GM19372 (cell line): ENCODE data around the gene FLYWCH2.

Source experiments
- ATAC-seq: cut with Tn5 transposase; IDR thresholded peaks from one replicate; pipeline ENCODE4 v1.9.1; 2021; ENCODE audit warnings: mild to moderate bottlenecking, low read depth, moderate library complexity; ENCODE audit not compliant: unreplicated experiment

The FLYWCH2 gene

DNA sequence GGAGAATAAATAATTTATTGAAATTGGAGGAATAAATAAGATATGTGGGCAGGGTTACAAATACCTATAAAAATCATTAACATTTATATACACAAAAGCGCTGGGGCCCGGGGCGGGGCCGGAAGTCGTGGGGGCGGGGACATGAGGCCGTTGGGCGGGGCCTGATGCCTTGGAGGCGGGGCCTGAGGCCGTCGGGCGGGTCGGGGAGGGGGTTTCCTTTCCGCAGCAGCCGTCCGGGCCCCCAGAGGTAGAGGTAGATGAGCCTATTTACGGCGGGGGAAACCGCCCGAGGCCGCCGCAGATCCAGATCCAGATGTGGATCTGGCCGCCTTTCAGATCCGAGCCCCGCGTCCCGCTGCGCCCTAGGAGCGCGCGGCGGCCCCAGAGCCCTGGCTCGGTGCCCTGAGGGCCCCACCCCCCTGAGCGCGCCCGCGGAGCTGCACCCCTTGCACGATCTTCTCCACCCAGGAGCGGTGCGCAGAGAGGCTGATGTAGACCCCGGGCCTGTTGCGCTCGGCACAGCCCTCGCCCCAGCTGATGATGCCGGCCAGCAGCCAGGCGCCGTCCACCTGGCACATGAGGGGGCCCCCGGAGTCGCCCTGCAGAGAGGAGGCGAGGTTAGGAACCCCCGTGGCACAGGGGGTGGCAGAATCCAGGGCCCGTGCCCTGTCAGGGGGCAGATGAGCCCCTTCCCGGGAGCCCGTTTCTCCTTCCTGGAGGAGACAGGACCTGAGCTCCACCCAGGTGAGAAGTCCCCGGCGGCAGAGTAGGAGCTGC lies 30.1 kb upstream of the FLYWCH2 start:
- ATAC-seq: no peak

DNA sequence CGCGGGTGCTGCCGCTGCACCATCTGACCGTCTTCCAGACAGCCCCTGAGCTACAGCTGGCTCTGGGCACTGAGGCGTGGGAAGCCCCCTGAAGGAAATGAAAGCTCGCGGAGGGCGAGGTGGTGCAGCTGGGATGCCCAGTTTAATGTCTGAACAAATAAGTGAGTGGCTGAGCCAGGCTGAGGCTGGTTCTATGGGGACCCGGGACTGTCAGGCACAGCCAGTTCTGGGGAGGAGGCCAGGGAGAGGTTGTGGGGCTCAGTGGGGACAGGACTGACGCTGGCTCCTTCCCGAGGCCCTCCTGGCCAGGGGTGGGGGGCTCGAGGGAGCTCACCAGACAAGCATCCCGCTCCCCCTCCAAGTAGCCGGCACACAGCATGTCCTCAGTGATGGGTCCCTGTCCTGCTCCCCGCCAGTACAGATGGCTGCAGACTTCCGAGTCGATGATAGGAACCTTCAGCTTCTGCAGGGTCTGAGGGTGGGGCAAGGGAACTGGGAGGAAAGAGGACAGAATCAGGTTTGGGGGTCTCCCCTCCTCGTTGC lies 29.4 kb upstream of the FLYWCH2 start:
- no peak for ATAC-seq

DNA sequence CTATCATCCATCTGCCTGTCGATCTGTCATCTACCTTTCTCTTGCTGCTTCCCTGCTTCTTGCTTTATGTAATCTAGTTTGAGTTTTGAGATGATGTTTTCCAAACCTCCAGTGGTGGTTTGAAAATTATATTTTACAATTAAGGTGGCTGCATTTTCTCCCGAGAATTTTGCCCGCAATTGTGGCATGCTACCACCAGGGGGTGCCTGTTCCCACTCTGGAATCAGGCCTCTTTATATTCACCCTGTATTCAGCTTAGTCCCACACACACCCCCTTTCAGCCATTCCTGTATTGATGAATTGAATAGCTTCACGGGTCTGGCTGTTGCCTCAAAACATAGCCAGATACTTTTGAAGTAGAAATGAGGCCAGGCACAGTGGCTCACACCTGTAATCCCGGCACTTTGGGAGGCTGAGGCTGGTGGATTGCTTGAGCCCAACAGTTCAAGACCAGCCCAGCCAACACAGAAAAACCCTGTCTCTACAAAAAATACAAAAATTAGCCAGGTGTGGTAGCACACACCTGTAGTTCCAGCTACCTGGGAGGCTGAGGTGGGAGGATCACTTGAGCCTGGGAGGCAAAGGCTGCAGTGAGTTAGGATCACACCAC lies 28.2 kb upstream of the FLYWCH2 start:
- ATAC-seq: no peak

DNA sequence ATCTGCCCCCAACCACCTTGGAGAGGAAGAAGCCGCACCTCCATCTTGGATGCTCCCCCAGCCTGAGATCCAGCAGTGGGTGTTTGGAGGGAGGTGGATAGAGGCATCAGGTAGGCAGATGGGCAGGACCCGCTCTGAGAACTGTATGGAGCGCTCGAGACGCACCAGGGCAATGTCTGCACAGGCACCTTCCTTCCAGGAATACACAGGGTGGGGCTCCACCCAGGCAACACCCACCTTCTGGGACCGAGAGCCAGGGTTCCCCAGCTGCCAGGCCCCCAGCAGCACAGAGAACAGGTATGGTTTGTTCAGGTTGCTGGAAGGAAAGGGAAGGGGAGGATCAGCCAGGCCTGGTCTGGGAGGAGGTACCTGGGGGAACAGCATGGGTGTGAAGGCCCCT lies 27.5 kb upstream of the FLYWCH2 start:
- no peak for ATAC-seq

DNA sequence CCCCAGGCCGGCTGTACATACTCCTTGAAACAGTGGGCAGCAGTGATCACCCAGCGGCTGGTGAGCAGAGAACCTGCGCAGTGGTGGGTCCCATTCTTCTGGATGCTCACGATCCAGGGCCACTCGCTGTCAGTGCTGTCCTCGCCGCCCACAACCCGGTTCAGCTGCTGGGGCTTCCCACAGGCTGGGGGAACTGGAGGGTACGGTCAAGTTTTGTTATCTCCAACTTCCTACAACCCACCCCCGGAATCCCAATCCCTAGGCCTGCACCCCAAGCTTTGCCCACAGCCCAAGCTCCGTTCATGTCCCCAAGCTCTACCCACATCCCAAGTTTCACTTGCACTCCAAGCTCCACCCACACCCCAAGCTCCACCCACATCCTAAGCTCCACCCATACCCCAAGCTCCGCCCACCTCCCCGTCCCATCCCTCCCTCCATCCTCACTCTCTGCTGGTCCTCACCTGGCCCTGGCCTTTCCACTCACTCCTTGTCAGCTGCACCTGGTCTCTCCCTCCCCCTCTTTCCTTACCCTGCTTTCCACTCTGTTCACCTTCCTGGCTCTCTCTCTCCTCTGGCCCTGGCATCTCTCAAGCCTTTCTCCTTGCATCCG lies 26.8 kb upstream of the FLYWCH2 start:
- ATAC-seq: no peak

DNA sequence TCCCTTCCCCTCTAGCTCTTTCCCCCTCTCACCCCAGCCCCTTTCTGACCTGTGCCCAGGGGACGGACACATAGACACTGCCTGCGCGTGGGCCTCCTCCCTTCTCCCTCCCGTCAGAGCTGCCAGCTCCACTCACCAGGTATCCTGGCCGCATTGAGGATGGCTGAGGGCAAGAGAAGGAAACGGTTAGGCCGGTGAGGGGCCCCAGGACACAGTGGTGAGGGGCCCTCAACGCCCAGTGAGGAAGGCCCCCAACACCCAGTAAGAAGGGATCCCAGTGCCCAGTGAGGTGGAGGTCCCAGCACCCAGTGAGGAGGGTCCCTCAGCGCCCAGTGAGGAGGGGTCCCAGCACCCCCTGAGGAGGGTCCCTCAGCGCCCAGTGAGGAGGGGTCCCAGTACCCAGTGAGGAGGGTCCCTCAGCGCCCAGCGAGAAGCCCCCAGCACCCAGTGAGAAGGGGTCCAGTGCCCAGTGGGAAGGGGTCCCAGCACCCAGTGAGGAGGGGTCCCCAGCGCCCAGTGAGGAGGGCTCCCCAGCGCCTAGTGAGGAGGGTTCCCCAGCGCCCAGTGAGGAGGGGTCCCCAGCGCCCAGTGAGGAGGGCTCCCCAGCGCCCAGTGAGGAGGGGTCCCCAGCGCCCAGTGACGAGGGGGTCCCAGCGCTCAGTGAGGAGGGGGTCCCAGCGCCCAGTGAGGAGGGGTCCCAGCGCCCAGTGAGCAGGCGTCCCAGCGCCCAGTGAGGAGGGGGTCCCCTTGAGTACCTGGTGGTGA lies 26.1 kb upstream of the FLYWCH2 start:
- no peak for ATAC-seq

DNA sequence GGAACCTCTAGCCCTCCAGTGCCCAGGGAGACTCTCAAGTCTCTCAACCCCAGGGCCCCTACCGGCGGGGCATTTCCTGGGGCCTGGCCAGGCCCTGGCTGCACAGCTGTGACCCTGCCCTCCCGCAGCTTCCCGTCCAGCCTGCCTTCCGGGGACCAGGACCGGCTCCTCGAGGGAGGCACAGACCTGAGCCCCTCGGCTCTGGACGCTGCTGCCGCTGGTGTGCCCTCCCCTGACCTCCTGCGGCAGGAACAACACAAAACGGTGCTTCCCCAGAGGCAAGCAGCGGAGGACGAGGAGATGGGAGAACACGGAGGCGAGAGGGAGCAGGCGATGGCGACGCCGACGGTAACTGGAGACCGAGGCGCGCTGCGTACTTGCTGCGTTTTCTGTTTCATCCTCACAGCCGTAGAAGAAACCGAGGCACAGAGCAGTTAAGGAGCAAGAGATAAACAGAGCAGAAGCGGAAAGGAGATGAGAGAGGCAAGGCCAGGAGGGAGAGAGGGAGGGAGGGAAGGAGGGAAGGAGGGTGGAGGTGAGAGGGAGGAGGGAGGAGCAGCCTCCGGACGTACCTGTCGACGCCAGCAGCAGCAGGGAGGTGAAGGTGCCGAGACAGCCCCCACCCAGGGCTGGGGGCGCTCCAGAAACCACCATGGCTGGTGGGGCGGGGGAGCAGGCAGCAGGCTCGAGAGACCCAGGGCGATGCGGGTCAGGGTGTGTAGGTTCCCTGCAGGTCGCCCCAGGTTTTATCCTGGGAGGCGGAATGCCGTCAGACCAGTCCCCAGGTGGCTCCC lies 25.4 kb upstream of the FLYWCH2 start, which contains the start of gene PRSS22:
PRSS22 (minus strand) TSS at position 720 of the 794 bp plus-strand sequence; CDS start at position 654, 66 bp downstream.
- no peak for ATAC-seq

DNA sequence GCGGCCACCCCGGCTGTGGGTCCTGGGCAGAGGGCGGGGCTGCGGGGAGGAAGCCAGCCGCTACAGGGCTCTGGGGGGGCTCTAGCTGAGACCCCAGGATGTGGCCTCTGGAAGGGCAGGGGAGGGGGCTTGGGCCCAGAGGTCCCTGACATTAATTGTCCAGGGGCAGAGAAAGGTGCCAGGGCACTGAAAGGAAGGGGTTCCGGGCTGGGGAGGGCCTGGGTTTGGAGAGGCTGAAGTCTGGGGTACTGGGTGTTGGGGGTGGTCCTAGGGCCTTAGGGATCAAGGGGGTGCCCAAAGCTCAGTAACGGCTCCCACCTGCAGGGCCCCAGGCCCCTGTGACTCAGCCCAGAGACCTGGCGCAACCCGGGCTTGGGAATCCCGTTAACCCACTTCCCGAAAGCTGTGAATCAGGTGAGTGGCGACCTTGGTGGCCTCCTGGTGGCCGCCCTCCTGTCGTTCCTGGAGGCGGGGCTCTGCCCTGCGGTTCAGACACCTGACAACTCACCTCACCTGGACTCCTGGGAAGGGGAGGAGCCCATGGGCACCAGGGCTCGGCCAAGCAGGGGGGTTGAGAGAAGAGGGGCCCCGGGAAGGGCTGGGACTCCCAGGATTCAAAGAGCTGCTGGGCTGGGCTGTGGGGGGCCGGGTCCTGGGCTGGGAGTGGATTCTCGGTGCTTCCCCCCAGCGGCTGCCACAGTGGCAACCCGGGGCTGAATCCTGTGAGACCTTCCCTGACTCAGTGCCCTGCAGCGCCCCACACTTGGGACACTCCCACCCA lies 24.6 kb upstream of the FLYWCH2 start:
- ATAC-seq: no peak

DNA sequence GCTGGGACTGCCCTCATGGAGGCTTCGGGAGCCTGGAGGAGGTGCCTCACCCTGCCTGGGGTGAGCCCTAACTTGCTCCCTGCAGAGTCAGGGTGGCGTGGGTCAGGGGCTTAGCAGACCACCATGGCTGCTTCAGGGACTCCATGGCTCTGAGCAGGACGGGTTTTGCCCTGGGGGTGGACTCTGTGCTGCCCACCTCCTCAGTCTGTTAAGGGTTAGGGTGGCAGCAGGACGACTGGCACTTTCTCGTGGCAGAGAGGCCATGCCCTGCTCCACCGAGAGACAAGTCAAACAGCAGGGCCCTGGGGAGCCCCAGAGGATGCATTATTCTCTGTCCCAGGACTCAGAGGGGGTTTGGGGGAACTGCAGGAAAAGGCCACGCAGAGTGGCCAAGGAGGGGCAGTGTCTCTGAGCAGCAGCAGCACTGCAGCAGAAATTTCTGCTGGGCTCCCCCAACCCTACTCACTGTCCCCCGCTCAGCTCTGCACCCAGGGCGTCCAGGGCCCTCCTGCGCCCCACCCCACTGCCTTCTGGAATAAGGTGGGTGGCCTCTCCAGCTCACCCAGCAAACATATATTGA lies 23.2 kb upstream of the FLYWCH2 start:
- ATAC-seq: no peak

DNA sequence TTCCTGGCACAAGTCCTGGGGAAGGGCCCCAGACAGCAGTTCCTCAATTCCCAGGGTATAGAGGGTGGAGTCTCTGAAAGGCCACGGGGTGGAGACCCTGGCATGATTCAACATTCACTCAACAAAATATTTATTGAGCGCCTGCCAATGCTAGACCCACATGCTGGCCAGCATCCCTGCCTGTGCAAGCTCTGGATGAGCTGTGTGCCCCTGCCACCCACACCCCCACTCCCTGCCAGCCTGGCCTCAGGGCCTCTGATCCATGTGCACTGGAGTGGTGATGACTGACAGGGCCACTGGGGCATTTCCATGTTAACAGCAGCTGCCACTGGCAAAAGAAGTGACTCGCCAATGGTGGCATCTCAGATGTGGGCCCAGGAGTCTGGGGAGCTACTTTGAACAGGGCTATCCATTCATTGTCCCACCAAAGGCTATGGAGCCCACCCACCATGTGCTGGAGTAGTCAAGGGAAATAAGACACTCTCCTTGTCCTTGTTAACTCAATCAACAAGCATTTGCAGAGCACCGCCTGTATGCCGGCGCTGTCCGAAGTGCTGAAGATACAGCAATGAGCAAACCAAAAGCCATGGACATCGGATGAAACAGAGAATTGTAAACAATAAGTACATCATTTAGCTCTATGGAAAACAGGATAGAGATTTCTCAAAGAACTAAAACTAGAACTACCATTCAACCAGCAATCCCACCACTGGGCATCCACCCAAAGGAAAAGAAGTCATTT lies 22.0 kb upstream of the FLYWCH2 start:
- no peak for ATAC-seq

DNA sequence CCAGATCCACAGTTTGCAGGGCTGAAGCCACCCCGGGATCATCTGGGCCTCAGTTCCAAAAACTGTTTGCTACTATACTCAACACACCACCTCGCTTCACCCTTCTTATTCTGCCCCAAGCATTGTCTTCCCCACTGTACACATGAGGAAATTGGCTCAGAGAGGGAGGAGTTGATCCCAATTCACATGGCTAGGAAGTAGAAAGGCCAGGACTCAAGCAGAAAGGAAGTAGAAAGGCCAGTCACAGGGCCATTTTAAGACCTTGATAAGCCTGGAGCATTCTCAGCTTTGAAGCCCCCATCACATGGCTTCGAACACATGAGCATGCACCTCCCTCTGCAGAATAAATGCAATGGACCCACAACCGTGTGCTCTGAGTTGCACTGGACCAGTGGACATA lies 17.4 kb upstream of the FLYWCH2 start:
- no peak for ATAC-seq

DNA sequence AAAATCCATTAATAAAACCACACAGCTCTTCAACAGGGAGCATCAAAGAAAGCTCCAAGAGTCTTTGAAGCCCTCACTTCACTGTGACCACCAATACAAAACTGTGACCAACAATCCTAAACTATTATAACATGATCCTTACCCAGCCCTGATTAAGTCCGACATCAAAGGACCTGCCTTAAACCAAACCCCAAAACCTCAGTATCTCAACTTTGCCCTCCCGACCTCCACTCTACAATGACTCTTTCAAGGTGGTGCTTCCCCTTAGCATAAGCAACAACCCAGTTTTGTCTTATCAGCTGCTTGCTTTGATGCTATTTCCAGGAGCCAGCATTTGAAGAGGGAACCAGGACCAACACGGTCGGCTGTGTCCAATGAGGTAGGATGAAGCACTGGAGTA lies 16.6 kb upstream of the FLYWCH2 start:
- ATAC-seq: no peak

DNA sequence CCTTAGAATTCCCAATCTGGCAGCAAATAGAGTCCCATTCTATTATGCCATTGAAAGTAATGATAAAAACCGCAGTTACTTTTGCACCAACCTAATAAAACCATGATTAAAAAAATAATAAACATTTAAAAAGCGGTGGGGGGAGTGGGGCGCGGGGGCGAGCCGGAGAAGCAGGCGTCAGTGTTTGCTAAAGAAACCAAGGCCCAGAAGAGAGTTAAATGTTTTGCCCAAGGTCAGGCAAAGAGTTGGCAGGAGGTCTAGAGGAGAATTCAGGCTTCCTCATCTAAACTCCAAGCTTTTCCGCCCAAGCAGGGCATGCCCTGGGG lies 15.4 kb upstream of the FLYWCH2 start:
- ATAC-seq: no peak

DNA sequence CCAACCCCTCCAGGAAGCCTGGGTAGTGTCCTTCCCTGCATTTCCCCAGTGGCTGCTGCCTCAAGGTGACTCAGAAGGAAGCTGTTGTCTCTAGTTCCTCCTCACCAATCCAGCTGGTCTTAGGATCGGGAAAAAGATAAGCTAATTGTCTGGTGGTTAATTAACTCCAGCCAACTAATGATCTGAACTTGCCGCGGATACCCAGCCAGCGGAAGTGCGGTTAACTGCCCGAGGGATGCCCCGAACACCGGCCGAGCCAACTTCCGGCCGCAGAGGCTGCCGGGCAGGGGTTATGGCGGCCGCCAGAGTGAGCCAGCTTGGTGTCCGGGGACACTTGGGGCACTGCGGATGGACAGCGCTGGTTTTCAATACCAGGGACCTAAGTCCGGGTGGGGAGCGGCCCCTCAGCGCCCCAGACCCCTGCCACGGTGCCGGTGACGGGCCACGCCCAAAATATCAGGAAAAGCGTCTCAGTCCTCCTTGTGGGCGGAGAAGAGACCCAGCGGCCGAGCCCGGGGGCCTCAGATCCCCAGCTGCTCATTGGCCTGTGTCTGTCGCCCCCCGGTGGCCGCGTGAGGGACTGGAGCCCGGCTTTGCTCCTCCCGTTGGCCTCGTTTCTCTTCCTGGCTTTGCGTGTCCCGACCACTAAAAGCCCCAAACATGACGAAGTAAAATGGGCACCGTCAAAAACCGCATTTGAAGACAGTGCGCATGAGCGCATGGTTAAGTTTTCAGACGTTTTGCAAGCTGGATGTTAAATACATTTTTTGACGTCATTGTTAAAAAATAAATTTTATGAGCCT lies 14.8 kb upstream of the FLYWCH2 start:
- ATAC-seq: peak; percentile 90

DNA sequence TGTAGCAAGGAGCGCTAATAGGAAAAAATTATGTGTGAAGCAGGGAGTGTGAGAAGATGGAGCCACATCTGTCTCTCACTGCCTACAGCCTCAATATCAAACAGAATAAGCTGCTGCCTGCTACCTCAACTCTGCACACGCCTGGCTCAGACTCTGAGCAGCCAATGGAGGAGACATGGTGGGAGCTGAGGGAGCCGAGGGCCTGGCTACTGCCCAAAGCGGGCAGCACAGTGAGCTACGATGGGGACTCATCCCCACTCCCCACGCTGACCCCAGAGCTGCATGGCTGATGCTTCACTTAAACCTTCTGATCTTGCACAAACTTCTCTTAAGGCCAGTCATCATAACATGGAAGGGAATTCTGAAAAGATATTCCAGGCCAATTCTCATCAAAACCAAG lies 11.1 kb upstream of the FLYWCH2 start:
- no peak for ATAC-seq

DNA sequence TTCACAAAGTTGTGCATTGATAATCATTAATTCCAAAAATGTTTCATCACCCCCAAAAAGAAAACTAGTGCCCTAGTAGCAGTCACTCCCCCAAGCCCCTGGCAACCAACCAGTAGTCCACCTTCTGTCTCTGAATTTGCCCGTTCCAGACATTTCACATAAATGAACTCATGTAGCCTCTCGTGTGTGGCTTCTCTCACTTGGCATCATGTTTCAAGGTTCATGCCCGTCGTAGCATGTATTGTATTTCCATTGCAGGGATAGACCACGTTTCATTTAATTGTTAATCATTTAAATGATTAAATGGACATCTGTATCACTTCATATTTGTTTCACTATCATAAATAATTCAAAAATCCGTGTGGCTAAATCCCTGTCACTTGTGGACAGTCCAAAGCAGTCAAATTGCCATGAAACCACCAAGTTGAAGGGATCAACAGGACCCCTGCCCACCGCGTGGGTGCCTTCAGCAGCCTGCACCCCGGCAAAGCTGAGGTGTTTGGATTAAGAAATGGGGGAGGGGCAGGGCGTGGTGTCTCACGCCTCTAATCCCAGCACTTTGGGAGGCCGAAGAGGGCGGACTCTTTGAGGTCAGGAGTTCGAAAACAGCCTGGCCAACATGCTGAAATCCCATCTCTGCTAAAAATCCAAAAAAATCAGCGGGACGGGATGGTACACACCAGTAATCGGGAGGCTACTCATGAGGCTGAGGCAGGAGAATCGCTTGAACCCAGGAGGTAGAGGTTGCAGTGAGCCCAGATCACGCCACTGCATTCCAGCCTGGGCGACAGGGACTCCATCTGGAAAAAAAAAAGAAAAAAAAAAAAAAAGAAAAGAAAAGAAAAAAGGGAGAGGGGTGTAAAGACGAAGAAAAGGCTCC lies 8.7 kb upstream of the FLYWCH2 start:
- no peak for ATAC-seq
